Neural cell (in vitro differentiated cells): ENCODE data around the gene CLEC10A. TPM values are rescaled to one million over a fixed set of nuclear protein-coding genes. Genes with fewer than 3 reads are reported as not detected.

ENCODE experiments used
- H2AFZ ChIP-seq: fragments of 200-600, 300-800 bp; sonication (generic), shearing (Covaris generic); 2 replicates; pipeline ENCODE4 v1.6.0; 2014; ENCODE audit warnings: low read depth, mild to moderate bottlenecking, antibody characterized with exemption, low read length, moderate library complexity
- H3F3A ChIP-seq: fragments of 200-600 bp; shearing (Covaris generic); 2 replicates; pipeline ENCODE4 v1.6.1; 2016; ENCODE audit warnings: mild to moderate bottlenecking, moderate library complexity, mixed read lengths, antibody characterized with exemption, low read length; ENCODE audit not compliant: insufficient read depth, poor library complexity, severe bottlenecking
- H3K27ac ChIP-seq: fragments of 200-600, 300-800 bp; sonication (generic), shearing (Covaris generic); 2 replicates; pipeline ENCODE4 v1.5.1; 2014; ENCODE audit warnings: mild to moderate bottlenecking, low read length, moderate library complexity
- H3K27me3 ChIP-seq: fragments of 300-800, 200-600 bp; sonication (generic), shearing (Covaris generic); 2 replicates; pipeline ENCODE4 v1.6.0; 2014; ENCODE audit warnings: mild to moderate bottlenecking, low read depth, low read length, moderate library complexity; ENCODE audit not compliant: insufficient read depth
- H3K36me3 ChIP-seq: fragments of 300-800, 200-600 bp; sonication (generic), shearing (Covaris generic); 2 replicates; pipeline ENCODE4 v1.5.1; 2014; ENCODE audit warnings: mild to moderate bottlenecking, antibody characterized with exemption, low read length, moderate library complexity; ENCODE audit not compliant: insufficient read depth
- H3K4me2 ChIP-seq: fragments of 300-800, 200-600 bp; sonication (generic), shearing (Covaris generic); 2 replicates; pipeline ENCODE4 v1.6.0; 2014; ENCODE audit warnings: mild to moderate bottlenecking, low read length
- H3K4me3 ChIP-seq: fragments of 300-800, 200-600 bp; sonication (generic), shearing (Covaris generic); 2 replicates; pipeline ENCODE4 v1.5.1; 2014; ENCODE audit warnings: mild to moderate bottlenecking, low read length, moderate library complexity
- H3K79me2 ChIP-seq: fragments of 200-600 bp; shearing (Covaris generic); replicated peaks from 2 replicates; pipeline ENCODE4 v1.6.0; 2014; ENCODE audit warnings: mild to moderate bottlenecking, low read length, moderate library complexity; ENCODE audit not compliant: insufficient read depth
- H3K9ac ChIP-seq: fragments of 300-800, 200-600 bp; sonication (generic), shearing (Covaris generic); 2 replicates; pipeline ENCODE4 v1.6.1; 2016; ENCODE audit warnings: mild to moderate bottlenecking, low read length, mixed read lengths
- H3K9me2 ChIP-seq: fragments of 200-600 bp; shearing (Covaris generic); 2 replicates; pipeline ENCODE4 v1.6.1; 2016; ENCODE audit warnings: mild to moderate bottlenecking, low read length, mixed read lengths; ENCODE audit not compliant: insufficient read depth
- H3K9me3 ChIP-seq: fragments of 200-600, 300-800 bp; sonication (generic), shearing (Covaris generic); 2 replicates; pipeline ENCODE4 v1.6.1; 2016; ENCODE audit warnings: mild to moderate bottlenecking, mixed run types, low read length, moderate library complexity, mixed read lengths
- H4K20me1 ChIP-seq: fragments of 200-600 bp; shearing (Covaris generic); 2 replicates; pipeline ENCODE4 v1.6.1; 2016; ENCODE audit warnings: mild to moderate bottlenecking, mixed run types; ENCODE audit not compliant: insufficient read depth
- EP300 ChIP-seq: fragments of 450-650 bp; conservative IDR thresholded peaks from 2 replicates; pipeline ENCODE4 v1.6.1; 2014; ENCODE audit warnings: antibody characterized with exemption, mild to moderate bottlenecking, moderate library complexity; ENCODE audit not compliant: poor library complexity, severe bottlenecking
- EZH2 ChIP-seq: fragments of 200-600, 300-800 bp; shearing (Covaris generic), sonication (generic); IDR thresholded peaks from 2 replicates; pipeline ENCODE4 v1.6.1; 2014; ENCODE audit warnings: antibody characterized with exemption, low read length, borderline replicate concordance, mild to moderate bottlenecking; ENCODE audit not compliant: insufficient read depth, poor library complexity, severe bottlenecking
- MXI1 ChIP-seq: fragments of 450-650 bp; conservative IDR thresholded peaks from 2 replicates; pipeline ENCODE4 v1.6.1; 2014; ENCODE audit warnings: antibody characterized with exemption, mild to moderate bottlenecking; ENCODE audit not compliant: poor library complexity, severe bottlenecking
- POLR2AphosphoS5 ChIP-seq: IDR thresholded peaks from 2 replicates; pipeline ENCODE4 v1.6.1; 2012
- RAD21 ChIP-seq: fragments of 450-650 bp; conservative IDR thresholded peaks from 2 replicates; pipeline ENCODE4 v1.6.1; 2014; ENCODE audit warnings: antibody characterized with exemption, mild to moderate bottlenecking, moderate library complexity
- REST ChIP-seq: IDR thresholded peaks from 2 replicates; pipeline ENCODE4 v1.6.1; 2012; ENCODE audit warnings: borderline replicate concordance
- SMC3 ChIP-seq: fragments of 450-650 bp; conservative IDR thresholded peaks from 2 replicates; pipeline ENCODE4 v1.6.1; 2014; ENCODE audit warnings: antibody characterized with exemption, mild to moderate bottlenecking, moderate library complexity; ENCODE audit not compliant: poor library complexity
- TAF1 ChIP-seq: IDR thresholded peaks from 2 replicates; pipeline ENCODE4 v1.6.1; 2012; ENCODE audit warnings: low read depth
- polyA plus RNA-seq: library from polyadenylated mRNA; depleted of rRNA; stranded (reverse); fragments of >200 nt; gene quantifications from 2 replicates; pipeline ENCODE4 v1.2.3, GENCODE V29; 2014
- TF ChIP-seq, protein P1 (sequence below): fragments of 450-650 bp; IDR thresholded peaks from 2 replicates; pipeline ENCODE4 v1.5.1; 2014; ENCODE audit warnings: antibody characterized with exemption, mild to moderate bottlenecking, moderate library complexity; ENCODE audit not compliant: poor library complexity, severe bottlenecking

CLEC10A gene
- polyA plus RNA-seq, 1 donor from 2014 or later, result not detected

GRCh38 chr17:7119314-7119713 is 39.3 kb upstream of the CLEC10A start:
- Histone ChIP-seq H3K79me2 (no peaks in the 10 kb centered on the region), H3K9ac (no peak overlapping the region), H3K9me3 (no peaks in the 10 kb centered on the region), H3K36me3 (no peaks in the 10 kb centered on the region), H2AFZ (no peak overlapping the region), H3K27me3 (no peaks in the 10 kb centered on the region), H4K20me1 (no peaks in the 10 kb centered on the region), H3K4me3 (no peak overlapping the region), H3K9me2 (no peaks in the 10 kb centered on the region), H3K27ac (no peak overlapping the region), H3K4me2 (no peak overlapping the region), H3F3A (no peaks in the 10 kb centered on the region)
- TF ChIP-seq EZH2 (no peak), SMC3 (no peak), POLR2AphosphoS5 (no peak), TAF1 (no peak), MXI1 (no peak), EP300 (no peak), RAD21 (no peak), REST (no peak)
- TF ChIP-seq, protein P1, sequence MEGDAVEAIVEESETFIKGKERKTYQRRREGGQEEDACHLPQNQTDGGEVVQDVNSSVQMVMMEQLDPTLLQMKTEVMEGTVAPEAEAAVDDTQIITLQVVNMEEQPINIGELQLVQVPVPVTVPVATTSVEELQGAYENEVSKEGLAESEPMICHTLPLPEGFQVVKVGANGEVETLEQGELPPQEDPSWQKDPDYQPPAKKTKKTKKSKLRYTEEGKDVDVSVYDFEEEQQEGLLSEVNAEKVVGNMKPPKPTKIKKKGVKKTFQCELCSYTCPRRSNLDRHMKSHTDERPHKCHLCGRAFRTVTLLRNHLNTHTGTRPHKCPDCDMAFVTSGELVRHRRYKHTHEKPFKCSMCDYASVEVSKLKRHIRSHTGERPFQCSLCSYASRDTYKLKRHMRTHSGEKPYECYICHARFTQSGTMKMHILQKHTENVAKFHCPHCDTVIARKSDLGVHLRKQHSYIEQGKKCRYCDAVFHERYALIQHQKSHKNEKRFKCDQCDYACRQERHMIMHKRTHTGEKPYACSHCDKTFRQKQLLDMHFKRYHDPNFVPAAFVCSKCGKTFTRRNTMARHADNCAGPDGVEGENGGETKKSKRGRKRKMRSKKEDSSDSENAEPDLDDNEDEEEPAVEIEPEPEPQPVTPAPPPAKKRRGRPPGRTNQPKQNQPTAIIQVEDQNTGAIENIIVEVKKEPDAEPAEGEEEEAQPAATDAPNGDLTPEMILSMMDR, result no peak

GRCh38 chr17:7114875-7115614 is 35.0 kb upstream of the CLEC10A start:
- Histone ChIP-seq H3K9me2 (no peaks in the 10 kb centered on the region), H3K79me2 (no peaks in the 10 kb centered on the region), H3K9me3 (no peaks in the 10 kb centered on the region), H3K4me2 (no peak overlapping the region), H3K4me3 (no peak overlapping the region), H3F3A (no peaks in the 10 kb centered on the region), H3K9ac (no peak overlapping the region), H3K36me3 (no peaks in the 10 kb centered on the region), H3K27ac (no peak overlapping the region), H3K27me3 (no peaks in the 10 kb centered on the region), H4K20me1 (no peaks in the 10 kb centered on the region), H2AFZ (no peak overlapping the region)
- TF ChIP-seq MXI1 (no peak), REST (no peak), RAD21 (no peak), EZH2 (no peak), POLR2AphosphoS5 (no peak), SMC3 (no peak), EP300 (no peak)
